GM10248 (cell line): Measurements from ENCODE around the gene KIRREL3.

Source experiments
- CTCF ChIA-PET: fragments of 300-600 bp; sonication (Branson Sonifier 250); formaldehyde crosslinking; extraction: SDS; loops from one replicate; lab custom pipeline; 2021; ENCODE audit warnings: antibody characterized with exemption; lab: Yijun Ruan, JAX
- POLR2A ChIA-PET: fragments of 350-650 bp; sonication (Branson Sonifier 250); formaldehyde crosslinking; extraction: SDS; loops from one replicate; lab custom pipeline; 2020; ENCODE audit warnings: antibody characterized with exemption; lab: Yijun Ruan, JAX
- DNase-seq: peaks from one replicate; pipeline ENCODE4 v3.0.0; 2012; ENCODE audit errors: extremely low spot score
- TF ChIP-seq, protein P1 (sequence below): IDR thresholded peaks from 2 replicates; pipeline ENCODE4 v1.5.1; 2012; ENCODE audit warnings: mild to moderate bottlenecking, low read depth; ENCODE audit errors: extremely low read depth, missing control alignments, control extremely low read depth

The KIRREL3 gene

GRCh38 chr11:126628790-126629621 lies 371.6 kb downstream of the KIRREL3 start:
- ChIA-PET CTCF (no interaction called here), POLR2A (no interaction called here)

GRCh38 chr11:126628450-126628789 lies 372.1 kb downstream of the KIRREL3 start:
- ChIA-PET CTCF (no interaction called here), POLR2A (no interaction called here)
- DNase-seq = no peak
- TF ChIP-seq, protein P1, sequence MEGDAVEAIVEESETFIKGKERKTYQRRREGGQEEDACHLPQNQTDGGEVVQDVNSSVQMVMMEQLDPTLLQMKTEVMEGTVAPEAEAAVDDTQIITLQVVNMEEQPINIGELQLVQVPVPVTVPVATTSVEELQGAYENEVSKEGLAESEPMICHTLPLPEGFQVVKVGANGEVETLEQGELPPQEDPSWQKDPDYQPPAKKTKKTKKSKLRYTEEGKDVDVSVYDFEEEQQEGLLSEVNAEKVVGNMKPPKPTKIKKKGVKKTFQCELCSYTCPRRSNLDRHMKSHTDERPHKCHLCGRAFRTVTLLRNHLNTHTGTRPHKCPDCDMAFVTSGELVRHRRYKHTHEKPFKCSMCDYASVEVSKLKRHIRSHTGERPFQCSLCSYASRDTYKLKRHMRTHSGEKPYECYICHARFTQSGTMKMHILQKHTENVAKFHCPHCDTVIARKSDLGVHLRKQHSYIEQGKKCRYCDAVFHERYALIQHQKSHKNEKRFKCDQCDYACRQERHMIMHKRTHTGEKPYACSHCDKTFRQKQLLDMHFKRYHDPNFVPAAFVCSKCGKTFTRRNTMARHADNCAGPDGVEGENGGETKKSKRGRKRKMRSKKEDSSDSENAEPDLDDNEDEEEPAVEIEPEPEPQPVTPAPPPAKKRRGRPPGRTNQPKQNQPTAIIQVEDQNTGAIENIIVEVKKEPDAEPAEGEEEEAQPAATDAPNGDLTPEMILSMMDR = no peak

More at GRCh38 chr11:126628790-126629621, 371.6 kb downstream of the KIRREL3 start:
- TF ChIP-seq, protein P1 = no peak
- no peak for DNase-seq

DNA sequence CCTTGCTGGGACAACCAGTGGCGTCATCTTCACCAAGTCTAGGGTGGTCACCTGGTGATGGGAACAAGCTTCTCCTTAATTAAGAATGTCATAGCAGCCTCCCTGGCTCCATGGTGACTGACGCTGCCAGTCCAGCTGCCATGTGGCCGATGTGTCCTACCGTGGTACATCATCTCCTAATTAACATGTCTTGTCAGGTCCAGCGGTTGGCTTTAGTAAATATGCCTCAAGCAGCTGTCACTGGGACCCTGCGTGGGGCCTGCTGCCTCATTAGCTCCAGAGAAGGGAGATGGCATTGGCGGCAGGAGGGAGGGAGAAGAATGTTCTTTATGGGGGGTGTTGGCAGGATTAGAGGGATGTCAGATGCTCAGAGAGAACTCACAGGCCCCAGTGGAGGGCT lies 373.1 kb downstream of the KIRREL3 start:
- POLR2A ChIA-PET = no interaction called here
- TF ChIP-seq, protein P1 = no peak
- CTCF ChIA-PET = no interaction called here
- DNase-seq = no peak

- POLR2A ChIA-PET = no interaction called here
- TF ChIP-seq, protein P1 = no peak
- CTCF ChIA-PET = no interaction called here
- DNase-seq = no peak
Observed at GRCh38 chr11:126624506-126624905, 376.1 kb downstream of the KIRREL3 start.

GRCh38 chr11:126619516-126619915 lies 381.1 kb downstream of the KIRREL3 start:
- TF ChIP-seq, protein P1 = no peak
- POLR2A ChIA-PET = no interaction called here
- CTCF ChIA-PET = no interaction called here
- no peak for DNase-seq

DNA sequence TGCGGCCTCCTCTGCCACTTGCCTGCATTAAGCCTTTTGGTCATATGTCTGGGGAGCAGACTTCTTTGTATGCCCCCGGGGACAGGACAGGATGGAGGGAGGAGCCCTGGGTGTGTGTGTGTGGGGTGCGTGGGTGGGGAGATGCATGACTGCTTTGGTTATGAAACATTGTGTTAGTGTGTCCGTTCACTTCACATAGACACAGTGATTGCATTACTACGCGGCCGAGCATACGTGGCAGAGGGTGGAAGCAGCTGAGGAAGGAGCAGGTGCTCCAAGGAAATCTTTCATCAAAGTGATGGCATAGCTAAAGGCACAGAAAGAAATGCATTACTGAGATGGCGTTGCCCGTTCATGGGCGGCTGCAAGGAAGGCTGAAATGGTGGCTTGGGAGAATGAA lies 384.7 kb downstream of the KIRREL3 start:
- no peak for DNase-seq
- TF ChIP-seq, protein P1 = no peak
- ChIA-PET CTCF (interaction anchor here (0.7 kb wide), 1 partner anchor 12 kb away, joined by 3 read pairs; no protein-coding TSS in a partner anchor), POLR2A (no interaction called here)
